PC-3 (cell line): ENCODE data around the gene TMF1. TPM values are rescaled to one million over a fixed set of nuclear protein-coding genes. Genes with fewer than 3 reads are reported as not detected.

Experiments used
- ATAC-seq: fragments of 200-7000 bp; cut with Tn5 transposase; 2 replicates; pipeline ENCODE4 v1.9.1; 2020; ENCODE audit warnings: mild to moderate bottlenecking, moderate library complexity
- BruUV-seq: library from RNA; stranded (reverse); fragments of 400-500 nt; replicated peaks from 2 replicates; lab custom pipeline; 2021; lab: Mats Ljungman, UMichigan
- CTCF ChIA-PET: fragments of 300-600 bp; sonication (Branson Sonifier 250); formaldehyde crosslinking; loops from one replicate; lab custom pipeline; 2022; ENCODE audit warnings: antibody characterized with exemption; lab: Charles Lee
- POLR2A ChIA-PET: fragments of 300-600 bp; sonication (Branson Sonifier 250); formaldehyde crosslinking; loops from one replicate; lab custom pipeline; 2022; ENCODE audit warnings: antibody characterized with exemption; ENCODE audit not compliant: unreplicated experiment; lab: Charles Lee
- DNase-seq: peaks from one replicate; pipeline ENCODE4 v3.0.0-alpha.2; 2015
- H2AFZ ChIP-seq: fragments of 300-600 bp; sonication (generic); 2 replicates; pipeline ENCODE4 v1.6.0; 2016; ENCODE audit warnings: antibody characterized with exemption, low read length
- H3F3A ChIP-seq: fragments of 300-600 bp; sonication (generic); one replicate; pipeline ENCODE4 v1.6.0; 2017; ENCODE audit warnings: antibody characterized with exemption, low read length, control low read depth, mild to moderate bottlenecking; ENCODE audit not compliant: unreplicated experiment
- H3K27ac ChIP-seq: fragments of 300-600 bp; sonication (generic); 2 replicates; pipeline ENCODE4 v1.5.1; 2016; ENCODE audit warnings: mild to moderate bottlenecking, low read length
- H3K27me3 ChIP-seq: fragments of 300-600 bp; sonication (generic); 2 replicates; pipeline ENCODE4 v1.6.1; 2016; ENCODE audit warnings: low read length, mixed read lengths
- H3K36me3 ChIP-seq: fragments of 300-600 bp; sonication (generic); 2 replicates; pipeline ENCODE4 v1.6.1; 2016; ENCODE audit warnings: low read depth, mixed run types, low read length, mixed read lengths
- H3K4me1 ChIP-seq: fragments of 300-600 bp; sonication (generic); 2 replicates; pipeline ENCODE4 v1.5.1; 2016; ENCODE audit warnings: low read length; ENCODE audit not compliant: insufficient read depth
- H3K4me2 ChIP-seq: fragments of 300-600 bp; sonication (generic); 2 replicates; pipeline ENCODE4 v1.6.0; 2016; ENCODE audit warnings: low read length
- H3K4me3 ChIP-seq: fragments of 300-600 bp; sonication (generic); 2 replicates; pipeline ENCODE4 v1.5.1; 2016; ENCODE audit warnings: mild to moderate bottlenecking, low read length, mixed read lengths
- H3K79me2 ChIP-seq: fragments of 300-600 bp; sonication (generic); 2 replicates; pipeline ENCODE4 v1.6.1; 2017; ENCODE audit warnings: low read length, mixed read lengths
- H3K9ac ChIP-seq: fragments of 300-600 bp; sonication (generic); 2 replicates; pipeline ENCODE4 v1.6.0; 2016; ENCODE audit warnings: mild to moderate bottlenecking, low read length
- H3K9me2 ChIP-seq: fragments of 300-600 bp; sonication (generic); replicated peaks from 2 replicates; pipeline ENCODE4 v1.6.1; 2016; ENCODE audit warnings: mixed run types, low read length, mixed read lengths
- H3K9me3 ChIP-seq: fragments of 300-600 bp; sonication (generic); 2 replicates; pipeline ENCODE4 v1.6.1; 2016; ENCODE audit warnings: low read length, mixed read lengths
- H4K20me1 ChIP-seq: fragments of 300-600 bp; sonication (generic); 2 replicates; pipeline ENCODE4 v1.6.1; 2016; ENCODE audit warnings: low read length, mixed read lengths
- CTCF ChIP-seq: fragments of 300-600 bp; sonication (generic); conservative IDR thresholded peaks from 2 replicates; pipeline ENCODE4 v1.5.1; 2017; ENCODE audit warnings: antibody characterized with exemption, low read depth, mild to moderate bottlenecking, low read length
- EZH2 ChIP-seq: fragments of 300-600 bp; sonication (generic); IDR thresholded peaks from one replicate; pipeline ENCODE4 v1.6.1; 2017; ENCODE audit warnings: antibody characterized with exemption, mild to moderate bottlenecking, low read length; ENCODE audit not compliant: unreplicated experiment
- EZH2phosphoT487 ChIP-seq: fragments of 300-600 bp; sonication (generic); IDR thresholded peaks from 2 replicates; pipeline ENCODE4 v1.6.1; 2018; ENCODE audit warnings: mild to moderate bottlenecking, antibody characterized with exemption, low read length, borderline replicate concordance
- intact Hi-C: fragments of 100-400 bp; cut with micrococcal nuclease; formaldehyde crosslinking; loops from 2 replicates; pipeline ENCODE4 v1.9.0; 2023
- total RNA-seq: library from RNA; depleted of rRNA; stranded (reverse); fragments of >200 nt; gene quantifications from 2 replicates; pipeline ENCODE4 v1.2.3, GENCODE V29; 2014

TMF1 gene
- total RNA-seq, 1 experiment from 2014 or later, result 7.2 TPM

GRCh38 chr3:69020857-69021256, 31.3 kb downstream of the TMF1 start:
- H3K4me1 ChIP-seq, result no peaks in the 10 kb centered on the region
- H3K36me3 ChIP-seq, result no peaks in the 10 kb centered on the region
- H3K27ac ChIP-seq, result no peak overlapping the region
- H3K9me2 ChIP-seq, result no peaks in the 10 kb centered on the region
- no peaks in the 10 kb centered on the region for H3K9me3 ChIP-seq
- no peak for DNase-seq
- H2AFZ ChIP-seq, result no peak overlapping the region
- CTCF ChIA-PET, result interaction anchor here (0.6 kb wide), 1 partner anchor 750 kb away, joined by 4 read pairs; no protein-coding TSS in a partner anchor
- intact Hi-C loops, result no loop called here
- POLR2A ChIA-PET, result no interaction called here
- H4K20me1 ChIP-seq, result no peaks in the 10 kb centered on the region
- no peak overlapping the region for H3K4me2 ChIP-seq
- no peaks in the 10 kb centered on the region for H3K79me2 ChIP-seq
- BruUV-seq, result no TSS peak
- no peaks in the 10 kb centered on the region for H3F3A ChIP-seq
- TF ChIP-seq EZH2phosphoT487 (no peak), EZH2 (no peak), CTCF (no peak)
- H3K27me3 ChIP-seq, result no peaks in the 10 kb centered on the region
- no peak overlapping the region for H3K4me3 ChIP-seq
- no peak for ATAC-seq
- H3K9ac ChIP-seq, result no peak overlapping the region

- H4K20me1 ChIP-seq, result no peaks in the 10 kb centered on the region
- H3K4me1 ChIP-seq, result no peaks in the 10 kb centered on the region
- no peak overlapping the region for H3K4me3 ChIP-seq
- no peak overlapping the region for H3K27ac ChIP-seq
- H3K9me2 ChIP-seq, result no peaks in the 10 kb centered on the region
- no peaks in the 10 kb centered on the region for H3K27me3 ChIP-seq
- no peaks in the 10 kb centered on the region for H3K9me3 ChIP-seq
- POLR2A ChIA-PET, result no interaction called here
- no peaks in the 10 kb centered on the region for H3F3A ChIP-seq
- H3K36me3 ChIP-seq, result no peaks in the 10 kb centered on the region
- no peak for ATAC-seq
- no peak overlapping the region for H2AFZ ChIP-seq
- intact Hi-C loops, result no loop called here
- DNase-seq, result peak; percentile 6
- CTCF ChIA-PET, result no interaction called here
- H3K79me2 ChIP-seq, result no peaks in the 10 kb centered on the region
- TF ChIP-seq CTCF (peak; percentile 54), EZH2phosphoT487 (no peak)
- no TSS peak for BruUV-seq
- H3K4me2 ChIP-seq, result no peak overlapping the region
- H3K9ac ChIP-seq, result no peak overlapping the region
These were observed 31.7 kb downstream of the TMF1 start for GRCh38 chr3:69020424-69020823.

GRCh38 chr3:69016901-69017300, 35.2 kb downstream of the TMF1 start:
- Histone ChIP-seq H3F3A (no peaks in the 10 kb centered on the region), H4K20me1 (no peaks in the 10 kb centered on the region), H3K9ac (no peak overlapping the region), H3K9me3 (no peaks in the 10 kb centered on the region), H3K9me2 (no peaks in the 10 kb centered on the region), H3K4me2 (no peak overlapping the region), H3K4me3 (no peak overlapping the region), H3K27ac (no peak overlapping the region), H3K79me2 (no peaks in the 10 kb centered on the region), H3K36me3 (no peaks in the 10 kb centered on the region), H2AFZ (no peak overlapping the region), H3K27me3 (no peaks in the 10 kb centered on the region), H3K4me1 (peaks cover 9% of the 10 kb centered on the region; the same call in 1 of the 2 replicates)
- TF ChIP-seq CTCF, result no peak
- no peak for TF ChIP-seq EZH2
- TF ChIP-seq EZH2phosphoT487, result no peak
- DNase-seq (no peak), ATAC-seq (no peak)
- BruUV-seq, result no TSS peak
- intact Hi-C loops, result no loop called here
- POLR2A ChIA-PET, result no interaction called here
- CTCF ChIA-PET, result no interaction called here
